ENCODE data around the gene LTBP1.

LTBP1 gene

GRCh38 chr2:32930436-32930835 is 16.3 kb upstream of the LTBP1 start:
- intact Hi-C loops (cut with DNase I), result loop anchor here (5.0 kb wide), 1 partner anchor 53 kb away; no protein-coding TSS in a partner anchor
- DNase-seq, result no peak

- no peak for DNase-seq
- intact Hi-C loops (cut with DNase I), result loop anchor here (5.0 kb wide), 1 partner anchor 54 kb away; no protein-coding TSS in a partner anchor
Observed at GRCh38 chr2:32931519-32931918, 15.2 kb upstream of the LTBP1 start.

- intact Hi-C loops (cut with DNase I), result loop anchor here (5.0 kb wide), 1 partner anchor 55 kb away; no protein-coding TSS in a partner anchor
Observed at GRCh38 chr2:32931945-32932709, 14.6 kb upstream of the LTBP1 start.

GRCh38 chr2:32932825-32933755 is 13.7 kb upstream of the LTBP1 start:
- intact Hi-C loops (cut with DNase I), result loop anchor here (5.0 kb wide), 1 partner anchor 56 kb away; no protein-coding TSS in a partner anchor
- no peak for DNase-seq

More at GRCh38 chr2:32931945-32932709, 14.6 kb upstream of the LTBP1 start:
- no peak for DNase-seq

- intact Hi-C loops (cut with DNase I), result loop anchor here (5.0 kb wide), 1 partner anchor 56 kb away; no protein-coding TSS in a partner anchor
Observed at GRCh38 chr2:32933756-32934095, 13.0 kb upstream of the LTBP1 start.

GRCh38 chr2:32937602-32938448 is 8.9 kb upstream of the LTBP1 start:
- intact Hi-C loops (cut with DNase I), result no loop called here

More at GRCh38 chr2:32933756-32934095, 13.0 kb upstream of the LTBP1 start:
- DNase-seq, result no peak

GRCh38 chr2:32938934-32939333 is 7.8 kb upstream of the LTBP1 start:
- intact Hi-C loops (cut with DNase I), result no loop called here
- DNase-seq, result no peak

More at GRCh38 chr2:32937602-32938448, 8.9 kb upstream of the LTBP1 start:
- DNase-seq, result no peak

GRCh38 chr2:32940316-32940997 is 6.3 kb upstream of the LTBP1 start:
- intact Hi-C loops (cut with DNase I), result loop anchor here (10.0 kb wide), 1 partner anchor 386 kb away; no protein-coding TSS in a partner anchor
- no peak for DNase-seq

GRCh38 chr2:32941944-32942690 is 4.6 kb upstream of the LTBP1 start:
- no peak for DNase-seq

GRCh38 chr2:32942793-32943485 is 3.8 kb upstream of the LTBP1 start:
- no peak for DNase-seq
- intact Hi-C loops (cut with DNase I), result loop anchor here (10.0 kb wide), 1 partner anchor 388 kb away; no protein-coding TSS in a partner anchor

More at GRCh38 chr2:32941944-32942690, 4.6 kb upstream of the LTBP1 start:
- intact Hi-C loops (cut with DNase I), result loop anchor here (10.0 kb wide), 1 partner anchor 387 kb away; no protein-coding TSS in a partner anchor

GRCh38 chr2:32945286-32945685 is 1.5 kb upstream of the LTBP1 start:
- no peak for DNase-seq
- intact Hi-C loops (cut with DNase I), result loop anchor here (5.0 to 10.0 kb wide), 3 partner anchors 87 to 390 kb away; no protein-coding TSS in a partner anchor

GRCh38 chr2:32947076-32947483 is 327 bp downstream of the LTBP1 start:
- DNase-seq, result peak in 1 of 10 donors; percentile 87
- intact Hi-C loops (cut with DNase I), result loop anchor here (2.0 to 10.0 kb wide), 4 partner anchors 85 to 392 kb away; no protein-coding TSS in a partner anchor

- DNase-seq, result peak in 5 of 10 donors; percentile 10 to 83 (median 75)
Observed at GRCh38 chr2:32947484-32948143, 861 bp downstream of the LTBP1 start.

GRCh38 chr2:32948266-32948665 is 1.5 kb downstream of the LTBP1 start:
- no peak for DNase-seq
- intact Hi-C loops (cut with DNase I), result loop anchor here (5.0 to 10.0 kb wide), 3 partner anchors 84 to 393 kb away; no protein-coding TSS in a partner anchor

More at GRCh38 chr2:32947484-32948143, 861 bp downstream of the LTBP1 start:
- intact Hi-C loops (cut with DNase I), result loop anchor here (2.0 to 10.0 kb wide), 4 partner anchors 85 to 393 kb away; no protein-coding TSS in a partner anchor

- intact Hi-C loops (cut with DNase I), result loop anchor here (5.0 to 10.0 kb wide), 3 partner anchors 83 to 394 kb away; no protein-coding TSS in a partner anchor
- DNase-seq, result no peak
Observed at GRCh38 chr2:32949260-32949659, 2.5 kb downstream of the LTBP1 start.

GRCh38 chr2:32951672-32952071 is 4.9 kb downstream of the LTBP1 start:
- intact Hi-C loops (cut with DNase I), result no loop called here
- DNase-seq, result no peak
